Measurements from ENCODE around the gene RASSF1. TPM values are rescaled to one million over a fixed set of nuclear protein-coding genes. Genes with fewer than 3 reads are reported as not detected.
A peak's percentile ranks its signal among the peaks of the same experiment; 100 is the strongest.

RASSF1 gene
- total RNA-seq, 1 experiment from 2014 or later: 15.9 TPM

DNA sequence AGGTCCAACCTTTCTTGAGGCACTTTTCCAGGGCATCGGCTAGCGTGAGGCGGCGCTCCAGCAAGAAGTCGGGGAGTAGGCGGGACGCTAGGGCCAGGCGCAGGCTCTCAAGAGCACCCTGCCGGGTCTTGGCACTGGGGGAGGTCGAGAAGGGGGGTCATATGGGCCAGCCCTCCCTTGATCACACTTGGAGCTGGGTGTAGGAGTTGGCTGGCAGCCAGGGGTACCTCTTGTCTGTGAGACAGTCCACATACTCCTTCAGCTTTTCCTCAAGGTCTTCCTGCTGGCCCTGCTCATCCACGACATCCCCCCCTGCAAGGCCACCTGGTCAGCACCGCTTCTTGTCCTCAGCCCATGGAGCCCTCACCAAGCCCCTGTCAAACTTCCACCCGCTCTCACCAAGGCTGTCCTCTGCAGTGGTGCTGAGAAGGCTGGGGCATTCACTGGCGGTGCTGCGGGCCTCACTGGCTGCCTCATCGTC, 50.4 kb downstream of the RASSF1 start:
- TF ChIP-seq, protein P1, sequence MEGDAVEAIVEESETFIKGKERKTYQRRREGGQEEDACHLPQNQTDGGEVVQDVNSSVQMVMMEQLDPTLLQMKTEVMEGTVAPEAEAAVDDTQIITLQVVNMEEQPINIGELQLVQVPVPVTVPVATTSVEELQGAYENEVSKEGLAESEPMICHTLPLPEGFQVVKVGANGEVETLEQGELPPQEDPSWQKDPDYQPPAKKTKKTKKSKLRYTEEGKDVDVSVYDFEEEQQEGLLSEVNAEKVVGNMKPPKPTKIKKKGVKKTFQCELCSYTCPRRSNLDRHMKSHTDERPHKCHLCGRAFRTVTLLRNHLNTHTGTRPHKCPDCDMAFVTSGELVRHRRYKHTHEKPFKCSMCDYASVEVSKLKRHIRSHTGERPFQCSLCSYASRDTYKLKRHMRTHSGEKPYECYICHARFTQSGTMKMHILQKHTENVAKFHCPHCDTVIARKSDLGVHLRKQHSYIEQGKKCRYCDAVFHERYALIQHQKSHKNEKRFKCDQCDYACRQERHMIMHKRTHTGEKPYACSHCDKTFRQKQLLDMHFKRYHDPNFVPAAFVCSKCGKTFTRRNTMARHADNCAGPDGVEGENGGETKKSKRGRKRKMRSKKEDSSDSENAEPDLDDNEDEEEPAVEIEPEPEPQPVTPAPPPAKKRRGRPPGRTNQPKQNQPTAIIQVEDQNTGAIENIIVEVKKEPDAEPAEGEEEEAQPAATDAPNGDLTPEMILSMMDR (conservative IDR thresholded peaks at IDR 0.05): no peak
- no peak for TF ChIP-seq EZH2 (IDR thresholded peaks at IDR 0.05; ENCODE audit: low read depth)
- Histone ChIP-seq H3K4me1 (replicated peaks; ENCODE audit: insufficient read depth) (peaks cover 13% of the 10 kb centered on the region), H3K36me3 (ENCODE audit: low read depth) (no peaks in the 10 kb centered on the region), H3K9me2 (ENCODE audit: insufficient read depth) (no peaks in the 10 kb centered on the region), H2AFZ (no peak overlapping the region), H4K20me1 (ENCODE audit: insufficient read depth) (no peaks in the 10 kb centered on the region), H3K4me3 (no peak overlapping the region), H3K27ac (no peak overlapping the region), H3K4me2 (peak overlapping the region; percentile 88; the same call in 1 of the 2 replicates), H3K79me2 (ENCODE audit: low read depth) (peaks cover 25% of the 10 kb centered on the region), H3F3A (ENCODE audit: insufficient read depth, low read depth) (peaks cover 11% of the 10 kb centered on the region; the same call in 1 of the 2 replicates), H3K9me3 (ENCODE audit: insufficient read depth, low read depth) (no peaks in the 10 kb centered on the region), H3K27me3 (ENCODE audit: insufficient read depth, low read depth) (no peaks in the 10 kb centered on the region)
- DNase-seq: no peak
- ChIA-PET POLR2A (ENCODE audit: unreplicated experiment) (no interaction called here), CTCF (no interaction called here)
- no TSS peak for BruUV-seq (replicated peaks)
- intact Hi-C loops (cut with micrococcal nuclease; ENCODE audit: unreplicated experiment): no loop called here

DNA sequence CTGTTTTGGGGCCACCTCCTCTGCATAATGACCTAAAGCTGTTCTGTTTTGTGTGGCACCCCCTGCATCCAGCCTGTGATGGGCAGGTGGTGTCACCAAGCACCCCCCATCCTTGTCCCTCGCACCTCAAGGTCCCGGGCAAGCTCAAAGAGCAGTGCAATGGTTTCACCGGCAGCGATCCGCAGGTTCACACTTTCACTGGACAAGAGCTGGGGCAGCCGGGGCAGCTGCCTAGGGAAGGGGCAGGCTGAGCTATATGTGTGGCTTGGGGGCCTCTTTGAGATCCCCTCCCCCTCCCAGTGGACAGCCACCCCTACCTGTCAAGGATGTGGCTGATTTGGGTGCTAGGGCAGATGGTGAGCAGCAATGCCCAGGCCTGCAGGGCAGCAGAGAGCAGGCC, 51.5 kb downstream of the RASSF1 start:
- intact Hi-C loops (cut with micrococcal nuclease; ENCODE audit: unreplicated experiment): no loop called here
- BruUV-seq (replicated peaks): no TSS peak
- no peaks in the 10 kb centered on the region for H3K27me3 ChIP-seq (ENCODE audit: insufficient read depth, low read depth)
- H4K20me1 ChIP-seq (ENCODE audit: insufficient read depth): no peaks in the 10 kb centered on the region
- ChIA-PET POLR2A (ENCODE audit: unreplicated experiment) (no interaction called here), CTCF (interaction anchor here (1.0 kb wide), 1 partner anchor 35 kb away, joined by 3 read pairs; no protein-coding TSS in a partner anchor)
- H3K79me2 ChIP-seq (ENCODE audit: low read depth): peaks cover 25% of the 10 kb centered on the region
- no peaks in the 10 kb centered on the region for H3K9me2 ChIP-seq (ENCODE audit: insufficient read depth)
- DNase-seq: no peak
- H3K36me3 ChIP-seq (ENCODE audit: low read depth): no peaks in the 10 kb centered on the region
- peaks cover 11% of the 10 kb centered on the region; the same call in 1 of the 2 replicates for H3F3A ChIP-seq (ENCODE audit: insufficient read depth, low read depth)
- H3K4me2 ChIP-seq: no peak overlapping the region
- TF ChIP-seq EZH2 (IDR thresholded peaks at IDR 0.05; ENCODE audit: low read depth): no peak
- TF ChIP-seq, protein P1 (conservative IDR thresholded peaks at IDR 0.05): no peak
- H3K27ac ChIP-seq: no peak overlapping the region
- H3K4me3 ChIP-seq: no peak overlapping the region
- peaks cover 13% of the 10 kb centered on the region for H3K4me1 ChIP-seq (replicated peaks; ENCODE audit: insufficient read depth)
- no peaks in the 10 kb centered on the region for H3K9me3 ChIP-seq (ENCODE audit: insufficient read depth, low read depth)
- H2AFZ ChIP-seq: no peak overlapping the region

DNA sequence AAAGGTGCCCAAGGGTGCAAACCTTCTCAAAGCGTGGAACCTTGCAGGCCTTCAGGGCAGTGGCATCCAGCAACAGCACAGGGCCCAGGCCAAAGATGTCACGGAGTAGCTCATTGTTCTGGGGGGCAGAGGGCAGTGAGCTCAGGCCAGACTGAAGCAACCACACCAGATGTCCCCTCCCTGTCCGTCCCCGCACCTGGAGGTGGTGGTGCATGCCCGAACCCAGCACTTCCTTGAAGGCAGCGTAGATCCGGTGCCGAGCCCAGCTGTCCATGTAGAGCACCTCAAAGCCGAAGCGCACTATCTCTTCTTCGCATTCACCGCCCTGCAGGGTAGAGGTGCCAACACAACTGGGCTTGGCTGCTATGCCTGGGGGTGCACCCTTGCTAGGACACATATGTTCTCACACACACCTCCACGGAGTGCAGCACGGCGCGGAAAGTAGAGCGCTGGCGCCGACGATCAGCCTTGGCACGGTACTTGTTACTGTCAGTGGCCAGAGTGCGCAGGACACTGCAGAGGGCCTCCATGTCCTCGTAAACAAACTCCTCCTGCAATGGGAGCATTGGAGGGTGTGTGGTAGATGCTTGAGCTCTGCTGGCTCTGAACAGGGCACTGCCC, 52.1 kb downstream of the RASSF1 start:
- Histone ChIP-seq H3K4me3 (no peak overlapping the region), H3K27me3 (ENCODE audit: insufficient read depth, low read depth) (no peaks in the 10 kb centered on the region), H3F3A (ENCODE audit: insufficient read depth, low read depth) (peaks cover 11% of the 10 kb centered on the region; the same call in 1 of the 2 replicates), H4K20me1 (ENCODE audit: insufficient read depth) (no peaks in the 10 kb centered on the region), H3K9me2 (ENCODE audit: insufficient read depth) (no peaks in the 10 kb centered on the region), H3K79me2 (ENCODE audit: low read depth) (peaks cover 25% of the 10 kb centered on the region), H3K4me2 (no peak overlapping the region), H3K4me1 (replicated peaks; ENCODE audit: insufficient read depth) (peaks cover 13% of the 10 kb centered on the region), H3K9me3 (ENCODE audit: insufficient read depth, low read depth) (no peaks in the 10 kb centered on the region), H3K27ac (no peak overlapping the region), H2AFZ (no peak overlapping the region), H3K36me3 (ENCODE audit: low read depth) (no peaks in the 10 kb centered on the region)
- no TSS peak for BruUV-seq (replicated peaks)
- TF ChIP-seq EZH2 (IDR thresholded peaks at IDR 0.05; ENCODE audit: low read depth): no peak
- TF ChIP-seq, protein P1 (conservative IDR thresholded peaks at IDR 0.05): no peak
- intact Hi-C loops (cut with micrococcal nuclease; ENCODE audit: unreplicated experiment): no loop called here
- CTCF ChIA-PET: interaction anchor here (0.6 to 1.0 kb wide), 2 partner anchors 36 to 196 kb away, joined by 3 to 8 read pairs; no protein-coding TSS in a partner anchor
- DNase-seq: no peak
- POLR2A ChIA-PET (ENCODE audit: unreplicated experiment): no interaction called here

All from PC-9 (cell line).